SIG-M5 treated with dmso at 0.1 percent for 504 hours (cell line): ENCODE measurements around the gene LRRC1.
A peak's percentile ranks its signal among the peaks of the same experiment; 100 is the strongest.

Experiments
- DNase-seq: peaks from one replicate; lab custom pipeline; 2025; ENCODE audit not compliant: unreplicated experiment; lab: John Stamatoyannopoulos, UW

LRRC1 gene

DNA sequence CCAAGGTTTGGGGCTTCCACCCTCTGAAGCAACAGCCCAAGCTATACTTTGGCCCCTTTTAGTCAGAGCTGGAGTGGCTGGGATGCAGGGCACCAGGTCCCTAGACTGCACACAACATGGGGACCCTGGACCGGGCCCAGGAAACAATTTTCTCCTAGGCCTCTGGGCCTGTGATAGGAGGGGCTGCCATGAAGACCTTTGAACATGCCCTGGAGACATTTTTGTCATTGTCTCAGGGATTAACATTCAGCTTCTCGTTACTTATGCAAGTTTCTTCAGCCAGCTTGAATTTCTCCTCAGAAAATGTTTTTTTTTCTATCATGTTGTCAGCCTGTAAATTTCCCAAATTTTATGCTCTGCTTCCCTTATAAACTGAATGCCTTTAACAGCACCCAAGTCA lies 82.3 kb downstream of the LRRC1 start:
- DNase-seq, result no peak

DNA sequence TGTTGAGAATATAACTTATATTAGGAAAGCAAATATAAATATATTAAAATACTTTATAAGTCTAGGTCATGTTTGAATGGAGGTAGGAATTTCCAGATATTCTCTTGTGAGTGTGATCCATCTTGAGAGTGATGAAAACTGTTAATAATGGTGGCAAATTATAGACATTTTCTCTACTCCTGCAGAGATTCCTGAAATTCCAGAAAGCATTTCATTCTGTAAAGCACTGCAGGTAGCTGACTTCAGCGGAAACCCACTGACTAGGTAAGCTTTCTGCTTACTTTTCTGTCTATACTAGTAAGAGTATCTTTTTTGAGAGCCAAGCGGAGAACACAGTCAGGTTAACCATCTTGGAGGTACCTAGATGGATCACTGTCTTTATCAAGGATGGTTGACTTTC lies 84.0 kb downstream of the LRRC1 start:
- no peak for DNase-seq

DNA sequence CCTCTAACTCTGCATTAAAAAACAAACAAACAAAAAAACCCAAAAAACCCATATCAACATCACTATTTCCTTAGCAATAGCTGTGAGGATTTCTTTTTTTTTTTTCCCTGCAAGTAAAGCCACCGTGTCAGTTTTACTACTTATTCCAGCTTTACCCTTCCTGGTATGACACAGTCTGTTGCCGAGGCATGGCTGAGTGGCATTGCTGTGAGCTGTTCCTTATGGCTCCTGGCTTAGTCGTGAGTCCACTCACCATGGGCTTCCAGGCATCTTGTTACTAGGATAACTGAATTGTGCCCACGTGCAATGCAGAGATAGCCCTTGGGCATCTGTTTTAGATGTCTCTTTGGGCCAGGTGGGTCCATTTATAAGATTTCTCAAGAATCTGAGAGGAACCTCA lies 84.8 kb downstream of the LRRC1 start:
- no peak for DNase-seq

- DNase-seq, result no peak
These were observed 92.5 kb downstream of the LRRC1 start for GRCh38 chr6:53887316-53887715.

GRCh38 chr6:53888931-53889330 lies 94.1 kb downstream of the LRRC1 start:
- no peak for DNase-seq

DNA sequence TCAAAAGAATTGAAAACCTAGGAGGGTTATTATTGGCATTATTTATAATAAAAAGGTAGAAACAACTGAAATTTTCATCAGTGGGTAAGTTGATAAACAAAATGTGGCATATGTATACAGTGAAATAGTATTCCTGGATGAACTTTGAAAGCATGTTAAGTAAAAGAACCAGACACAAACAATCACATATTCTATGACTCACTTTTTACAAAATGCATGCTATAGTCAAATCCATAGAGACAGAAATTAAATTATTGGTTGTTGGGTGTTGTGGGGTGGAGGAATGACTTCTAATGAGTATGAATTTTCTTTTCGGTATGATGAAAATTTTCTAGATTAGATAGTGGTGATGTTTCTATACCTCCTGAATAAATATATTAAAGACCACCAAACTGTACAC lies 94.6 kb downstream of the LRRC1 start:
- DNase-seq, result no peak

DNA sequence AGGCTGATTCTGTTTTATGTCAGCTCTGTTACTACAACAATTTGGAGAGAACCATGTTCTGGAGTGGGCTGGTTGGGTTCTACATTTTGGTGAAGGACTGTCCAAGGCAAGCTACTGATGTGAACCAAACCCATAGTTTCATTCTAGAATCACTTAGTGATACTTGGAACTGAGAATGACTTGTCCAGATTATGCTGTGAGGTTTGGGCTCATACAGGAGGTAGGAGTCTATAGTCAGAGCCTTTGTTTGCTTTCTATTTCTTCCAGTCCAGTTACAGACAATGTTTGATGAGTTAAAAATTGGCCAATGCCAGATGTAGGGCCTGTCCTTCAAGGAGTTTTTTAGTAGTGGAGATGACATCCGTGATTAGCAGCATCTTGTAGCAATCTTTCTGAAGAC lies 97.9 kb downstream of the LRRC1 start:
- DNase-seq, result no peak

- DNase-seq, result no peak
These were observed 99.3 kb downstream of the LRRC1 start for GRCh38 chr6:53894091-53894490.

GRCh38 chr6:53896196-53896595 lies 101.4 kb downstream of the LRRC1 start:
- DNase-seq, result no peak

GRCh38 chr6:53898026-53898795 lies 103.4 kb downstream of the LRRC1 start:
- no peak for DNase-seq

DNA sequence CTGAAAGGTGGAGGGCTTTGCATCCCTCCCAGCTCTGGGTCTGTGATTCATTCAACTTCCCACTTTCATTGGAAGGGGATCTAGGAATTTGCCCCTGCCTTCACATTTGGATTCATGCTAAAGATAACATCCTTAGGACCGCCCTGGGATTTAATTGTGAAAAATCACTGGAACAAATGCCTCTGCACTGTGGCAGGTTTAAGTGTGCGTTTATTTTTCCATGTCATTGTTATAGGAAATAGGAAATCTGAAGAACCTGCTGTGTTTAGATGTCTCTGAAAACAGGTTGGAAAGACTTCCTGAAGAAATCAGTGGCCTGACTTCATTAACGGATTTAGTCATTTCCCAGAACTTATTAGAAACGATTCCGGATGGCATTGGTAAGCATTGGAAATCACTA lies 104.7 kb downstream of the LRRC1 start:
- DNase-seq, result no peak

DNA sequence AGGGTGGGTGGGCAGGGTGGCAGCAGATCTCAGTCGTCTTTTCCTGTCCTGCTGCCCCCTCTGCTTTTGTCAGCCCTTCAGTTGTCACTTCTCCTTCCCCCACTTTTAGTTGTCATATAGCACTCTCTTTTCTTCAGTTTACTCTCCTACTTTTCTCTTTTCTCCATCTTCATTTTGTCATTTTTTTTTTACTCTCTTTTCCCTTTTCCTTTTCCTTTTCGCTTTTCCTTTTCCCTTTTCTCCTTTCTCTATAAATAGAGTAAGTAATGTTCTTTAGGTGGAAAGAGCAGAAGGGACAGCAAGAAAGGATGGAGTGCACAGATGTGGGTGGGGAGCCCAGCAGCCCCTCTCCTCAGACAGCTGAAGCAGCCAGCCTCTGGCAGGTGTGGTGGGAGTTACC lies 108.6 kb downstream of the LRRC1 start:
- DNase-seq, result no peak

GRCh38 chr6:53906103-53906502 lies 111.3 kb downstream of the LRRC1 start:
- no peak for DNase-seq

DNA sequence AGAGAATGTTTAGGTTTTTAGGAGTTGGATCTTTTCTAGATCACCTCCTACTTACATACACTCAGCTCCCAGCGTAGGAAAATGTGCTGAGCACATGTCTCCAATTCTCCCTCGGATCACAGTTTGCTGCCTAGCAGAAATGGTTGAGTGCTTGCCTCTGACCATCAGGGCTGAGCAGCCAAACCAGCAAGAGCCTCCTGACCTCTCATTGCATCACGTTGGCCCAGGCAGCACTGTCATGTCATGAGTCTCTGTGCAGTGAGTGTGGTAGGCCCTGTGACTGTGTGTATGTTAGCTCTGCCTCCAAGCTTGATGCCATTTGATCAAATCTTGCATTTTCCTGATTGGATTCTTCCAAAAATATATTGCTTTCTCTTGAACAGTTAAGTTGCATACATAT lies 112.0 kb downstream of the LRRC1 start:
- DNase-seq, result no peak

- DNase-seq, result no peak
These were observed 116.0 kb downstream of the LRRC1 start for GRCh38 chr6:53910834-53911233.

DNA sequence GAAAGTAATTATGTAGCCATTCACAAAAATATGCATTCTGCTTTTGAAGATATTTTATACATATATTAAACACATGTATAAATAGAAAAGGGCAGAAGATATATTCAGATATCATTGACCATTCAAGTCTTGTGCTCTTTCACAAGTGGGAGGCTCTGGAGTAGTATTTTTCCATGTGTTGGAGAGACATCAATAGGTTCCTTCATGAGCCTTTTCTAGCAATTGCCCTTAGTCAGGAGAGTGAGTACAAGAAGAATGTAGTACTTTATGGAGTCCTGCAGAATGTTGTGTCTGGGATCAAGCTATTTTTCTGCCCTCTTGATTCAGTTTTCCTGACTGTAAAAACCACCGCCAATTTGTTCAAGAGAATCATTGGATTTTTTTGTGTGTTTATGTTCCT lies 117.9 kb downstream of the LRRC1 start:
- no peak for DNase-seq

- no peak for DNase-seq
These were observed 118.5 kb downstream of the LRRC1 start for GRCh38 chr6:53913286-53913685.

DNA sequence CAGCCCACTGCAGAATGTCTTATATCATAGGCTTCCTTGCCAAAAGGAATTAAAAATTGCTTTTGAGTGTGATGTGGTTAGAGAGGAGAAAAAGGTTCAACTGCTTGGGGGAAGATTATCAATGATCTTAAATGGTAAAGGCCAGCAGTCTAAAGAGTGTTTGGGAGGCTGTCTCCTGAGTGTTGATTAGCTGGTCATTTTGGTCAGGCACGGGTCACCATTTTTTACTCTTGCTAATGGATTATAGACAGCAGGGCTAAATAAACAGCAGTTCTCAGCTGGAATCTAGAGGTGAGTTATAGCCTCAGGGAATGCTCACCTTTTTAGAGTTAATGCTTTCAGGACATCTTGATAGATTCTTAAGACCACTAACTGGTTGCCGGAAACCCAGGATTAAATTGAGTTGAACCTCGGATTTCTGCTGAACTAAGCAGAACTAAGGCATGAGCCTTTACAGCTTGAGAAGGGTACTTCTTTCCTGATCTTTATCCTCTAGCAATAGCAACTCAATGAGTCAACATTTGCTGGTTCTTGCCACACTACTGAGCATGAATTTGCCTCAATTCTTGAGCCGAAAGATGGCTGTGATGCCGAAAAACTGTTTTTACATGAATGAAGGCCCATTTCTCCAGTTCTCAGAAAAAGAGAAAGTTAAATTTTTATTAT lies 120.4 kb downstream of the LRRC1 start:
- no peak for DNase-seq

DNA sequence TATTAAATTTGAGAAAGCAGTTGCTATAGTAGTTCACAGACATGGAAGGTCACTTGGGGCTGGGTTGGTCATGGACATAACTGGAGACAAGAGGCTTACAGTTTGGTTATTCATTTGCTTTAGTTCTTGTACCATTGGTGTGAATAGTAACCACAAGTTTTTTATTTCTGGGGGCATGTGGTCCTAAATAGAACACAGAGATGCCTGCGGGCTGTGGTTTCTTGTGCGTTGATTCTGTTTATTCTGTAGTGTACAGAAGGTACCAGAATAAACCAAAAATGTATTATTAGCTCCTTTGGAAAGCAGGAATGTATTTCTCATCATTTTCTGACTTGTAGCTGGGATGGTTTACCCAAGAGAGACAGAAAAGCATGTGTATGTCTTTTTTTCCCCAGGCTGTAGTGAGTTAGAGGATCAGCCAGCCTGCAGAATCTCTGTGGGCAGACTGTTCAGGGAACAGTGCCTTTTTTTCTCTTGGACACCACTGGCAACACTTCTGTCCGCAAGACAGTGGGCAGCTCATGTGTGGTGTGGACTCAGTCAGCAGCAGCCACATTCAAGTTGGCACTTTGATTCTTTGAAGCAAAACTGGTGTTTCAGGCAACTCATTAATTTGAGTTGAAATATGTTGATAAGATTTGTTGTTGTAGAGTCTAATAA lies 122.1 kb downstream of the LRRC1 start:
- DNase-seq, result no peak

GRCh38 chr6:53917464-53917842 lies 122.6 kb downstream of the LRRC1 start:
- no peak for DNase-seq

DNA sequence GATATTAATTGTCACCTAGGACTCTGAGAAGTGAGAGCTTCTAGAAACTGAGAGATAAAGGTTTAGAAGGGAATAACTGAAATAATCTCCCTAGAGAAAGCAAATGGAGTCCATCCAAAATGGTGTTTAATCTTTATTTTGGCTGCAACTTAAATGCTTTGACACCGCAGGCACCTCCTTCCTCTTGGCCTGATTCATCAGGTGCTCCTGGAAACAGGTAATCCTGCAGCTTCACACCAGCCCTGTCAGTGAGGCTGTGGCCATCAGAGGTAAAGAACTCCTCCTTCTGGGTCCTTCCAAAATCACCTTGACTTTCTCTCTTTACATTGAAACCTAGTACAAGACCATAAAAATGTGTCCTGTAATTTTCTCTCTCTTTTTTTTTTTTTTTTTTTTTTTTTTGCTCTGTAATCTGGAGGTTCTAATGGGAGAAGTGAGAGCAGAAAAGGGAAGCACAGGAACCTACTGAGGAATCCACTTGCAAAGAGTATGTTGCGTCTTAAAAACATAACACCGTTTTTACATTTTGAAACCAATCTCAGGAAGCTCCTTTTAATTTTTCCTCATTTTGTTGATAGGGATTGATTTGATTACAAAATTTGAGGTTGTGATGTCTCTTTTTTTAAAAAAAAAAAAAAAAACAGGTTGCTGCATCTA lies 124.2 kb downstream of the LRRC1 start:
- peak; percentile 28 for DNase-seq

- DNase-seq, result no peak
These were observed 125.1 kb downstream of the LRRC1 start for GRCh38 chr6:53919881-53920360.
